ENCODE results near the gene SPTBN5. TPM values are rescaled to one million over a fixed set of nuclear protein-coding genes. Genes with fewer than 3 reads are reported as not detected.

SPTBN5 gene
- total RNA-seq, 2 experiments from 2014 or later: 0.03 to 0.17 TPM

GRCh38 chr15:41850482-41851166 is 43.2 kb downstream of the SPTBN5 start:
- ChIA-PET POLR2A (interaction anchor here (0.6 kb wide), 1 partner anchor 230 kb away, joined by 4 read pairs; no protein-coding TSS in a partner anchor), CTCF (ENCODE audit: unreplicated experiment) (no interaction called here)
- no peak overlapping the region for H3K4me2 ChIP-seq (ENCODE audit: low read length)
- no peaks in the 10 kb centered on the region for H3K4me1 ChIP-seq (ENCODE audit: insufficient read depth, low read length, poor library complexity, severe bottlenecking)
- DNase-seq (ENCODE audit: low spot score): no peak
- H3K36me3 ChIP-seq (ENCODE audit: insufficient read depth, low read length): no peaks in the 10 kb centered on the region
- no peaks in the 10 kb centered on the region for H3K79me2 ChIP-seq (ENCODE audit: insufficient read depth, low read depth, low read length)
- BruUV-seq (replicated peaks): no TSS peak
- no peaks in the 10 kb centered on the region for H3K9me3 ChIP-seq (ENCODE audit: low read length)
- no peak overlapping the region for H3K4me3 ChIP-seq (ENCODE audit: low read depth, low read length, poor library complexity, severe bottlenecking)
- H2AFZ ChIP-seq (ENCODE audit: low read length): no peak overlapping the region
- intact Hi-C loops (cut with micrococcal nuclease; ENCODE audit: unreplicated experiment): no loop called here
- no peak overlapping the region for H3K27ac ChIP-seq (ENCODE audit: low read depth, low read length, poor library complexity, severe bottlenecking)
- H3K9me2 ChIP-seq (ENCODE audit: insufficient read depth, low read length): no peaks in the 10 kb centered on the region
- TF ChIP-seq, protein P1, sequence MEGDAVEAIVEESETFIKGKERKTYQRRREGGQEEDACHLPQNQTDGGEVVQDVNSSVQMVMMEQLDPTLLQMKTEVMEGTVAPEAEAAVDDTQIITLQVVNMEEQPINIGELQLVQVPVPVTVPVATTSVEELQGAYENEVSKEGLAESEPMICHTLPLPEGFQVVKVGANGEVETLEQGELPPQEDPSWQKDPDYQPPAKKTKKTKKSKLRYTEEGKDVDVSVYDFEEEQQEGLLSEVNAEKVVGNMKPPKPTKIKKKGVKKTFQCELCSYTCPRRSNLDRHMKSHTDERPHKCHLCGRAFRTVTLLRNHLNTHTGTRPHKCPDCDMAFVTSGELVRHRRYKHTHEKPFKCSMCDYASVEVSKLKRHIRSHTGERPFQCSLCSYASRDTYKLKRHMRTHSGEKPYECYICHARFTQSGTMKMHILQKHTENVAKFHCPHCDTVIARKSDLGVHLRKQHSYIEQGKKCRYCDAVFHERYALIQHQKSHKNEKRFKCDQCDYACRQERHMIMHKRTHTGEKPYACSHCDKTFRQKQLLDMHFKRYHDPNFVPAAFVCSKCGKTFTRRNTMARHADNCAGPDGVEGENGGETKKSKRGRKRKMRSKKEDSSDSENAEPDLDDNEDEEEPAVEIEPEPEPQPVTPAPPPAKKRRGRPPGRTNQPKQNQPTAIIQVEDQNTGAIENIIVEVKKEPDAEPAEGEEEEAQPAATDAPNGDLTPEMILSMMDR (conservative IDR thresholded peaks at IDR 0.05; ENCODE audit: low read length): no peak
- no peak for TF ChIP-seq EZH2phosphoT487 (IDR thresholded peaks at IDR 0.05; ENCODE audit: borderline replicate concordance, low read depth, low read length)
- no peaks in the 10 kb centered on the region for H4K20me1 ChIP-seq (ENCODE audit: insufficient read depth, low read length)

DNA sequence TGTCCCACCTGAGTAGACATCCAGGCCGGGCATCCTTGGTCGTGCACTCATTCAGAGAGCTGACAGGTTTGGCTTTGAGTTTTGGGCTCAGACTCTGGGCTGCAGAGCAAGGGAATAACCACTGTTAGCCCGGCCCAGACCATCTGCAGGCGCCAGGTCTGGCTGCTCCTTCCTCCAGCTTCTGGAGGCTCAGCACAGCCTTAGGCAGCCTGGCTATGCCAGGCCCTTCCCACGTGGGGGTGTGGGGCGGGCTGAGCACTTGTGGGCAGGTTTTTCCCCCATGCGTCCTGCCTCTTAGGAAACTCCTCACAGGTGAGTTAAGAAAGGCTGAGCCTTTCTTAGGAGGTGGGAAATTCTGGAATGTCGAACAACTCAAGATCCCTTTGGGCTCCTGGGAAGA is 44.0 kb downstream of the SPTBN5 start:
- DNase-seq (ENCODE audit: low spot score): no peak
- no peak overlapping the region for H3K4me3 ChIP-seq (ENCODE audit: low read depth, low read length, poor library complexity, severe bottlenecking)
- intact Hi-C loops (cut with micrococcal nuclease; ENCODE audit: unreplicated experiment): no loop called here
- H3K79me2 ChIP-seq (ENCODE audit: insufficient read depth, low read depth, low read length): no peaks in the 10 kb centered on the region
- no peaks in the 10 kb centered on the region for H3K9me2 ChIP-seq (ENCODE audit: insufficient read depth, low read length)
- no TSS peak for BruUV-seq (replicated peaks)
- TF ChIP-seq, protein P1 (conservative IDR thresholded peaks at IDR 0.05; ENCODE audit: low read length): no peak
- no peak for TF ChIP-seq EZH2phosphoT487 (IDR thresholded peaks at IDR 0.05; ENCODE audit: borderline replicate concordance, low read depth, low read length)
- no peaks in the 10 kb centered on the region for H3K4me1 ChIP-seq (ENCODE audit: insufficient read depth, low read length, poor library complexity, severe bottlenecking)
- H3K9me3 ChIP-seq (ENCODE audit: low read length): no peaks in the 10 kb centered on the region
- no peaks in the 10 kb centered on the region for H3K36me3 ChIP-seq (ENCODE audit: insufficient read depth, low read length)
- H4K20me1 ChIP-seq (ENCODE audit: insufficient read depth, low read length): no peaks in the 10 kb centered on the region
- H3K27ac ChIP-seq (ENCODE audit: low read depth, low read length, poor library complexity, severe bottlenecking): no peak overlapping the region
- CTCF ChIA-PET (ENCODE audit: unreplicated experiment): no interaction called here
- no peak overlapping the region for H3K4me2 ChIP-seq (ENCODE audit: low read length)
- no peak overlapping the region for H2AFZ ChIP-seq (ENCODE audit: low read length)
- POLR2A ChIA-PET: interaction anchor here (0.6 kb wide), 1 partner anchor 230 kb away, joined by 4 read pairs; no protein-coding TSS in a partner anchor

DNA sequence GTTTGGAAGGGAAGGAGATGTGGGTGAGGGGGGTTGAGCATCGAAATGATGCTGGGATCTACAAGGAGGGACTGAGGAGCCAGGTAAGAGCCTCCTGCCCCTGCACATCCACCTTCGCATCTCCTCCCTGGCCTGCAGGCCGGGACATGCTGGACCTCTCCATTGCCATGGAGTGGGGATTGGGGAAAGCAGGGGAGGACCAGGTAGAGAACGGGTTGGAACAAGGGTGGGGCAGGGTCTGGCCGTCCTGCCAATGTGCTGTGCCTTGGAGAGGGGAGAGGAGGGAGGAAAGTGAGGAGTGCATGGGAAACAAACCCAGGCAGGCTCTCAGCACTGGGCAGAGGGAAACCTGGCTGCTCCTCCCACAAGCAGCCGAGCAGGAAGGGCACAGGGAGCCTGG is 44.6 kb downstream of the SPTBN5 start:
- Histone ChIP-seq H3K4me2 (ENCODE audit: low read length) (no peak overlapping the region), H2AFZ (ENCODE audit: low read length) (no peak overlapping the region), H3K27ac (ENCODE audit: low read depth, low read length, poor library complexity, severe bottlenecking) (no peak overlapping the region), H3K36me3 (ENCODE audit: insufficient read depth, low read length) (no peaks in the 10 kb centered on the region), H3K9me3 (ENCODE audit: low read length) (no peaks in the 10 kb centered on the region), H3K4me3 (ENCODE audit: low read depth, low read length, poor library complexity, severe bottlenecking) (no peak overlapping the region), H3K9me2 (ENCODE audit: insufficient read depth, low read length) (no peaks in the 10 kb centered on the region), H4K20me1 (ENCODE audit: insufficient read depth, low read length) (no peaks in the 10 kb centered on the region), H3K79me2 (ENCODE audit: insufficient read depth, low read depth, low read length) (no peaks in the 10 kb centered on the region), H3K4me1 (ENCODE audit: insufficient read depth, low read length, poor library complexity, severe bottlenecking) (no peaks in the 10 kb centered on the region)
- no peak for DNase-seq (ENCODE audit: low spot score)
- TF ChIP-seq, protein P1 (conservative IDR thresholded peaks at IDR 0.05; ENCODE audit: low read length): no peak
- no peak for TF ChIP-seq EZH2phosphoT487 (IDR thresholded peaks at IDR 0.05; ENCODE audit: borderline replicate concordance, low read depth, low read length)
- no TSS peak for BruUV-seq (replicated peaks)
- ChIA-PET POLR2A (no interaction called here), CTCF (ENCODE audit: unreplicated experiment) (no interaction called here)
- intact Hi-C loops (cut with micrococcal nuclease; ENCODE audit: unreplicated experiment): no loop called here
